Effector CD4-positive, alpha-beta T cell (primary cell): ENCODE results near the gene CASP9.

ENCODE experiments used
- DNase-seq: peaks from one replicate; pipeline ENCODE4 v3.0.0-alpha.2; 2020
- total RNA-seq: gene quantifications from one replicate; lab custom pipeline; 2026; lab: John Stamatoyannopoulos, UW

CASP9 gene
- 11.3 reads per million, percentile 34 among the genes with 10 or more reads in this experiment for total RNA-seq

GRCh38 chr1:15524021-15524282, at the start of gene CASP9:
CASP9 (minus strand) TSS chr1:15524215; CDS start chr1:15524200, 15 bp downstream.
- DNase-seq = no peak

DNA sequence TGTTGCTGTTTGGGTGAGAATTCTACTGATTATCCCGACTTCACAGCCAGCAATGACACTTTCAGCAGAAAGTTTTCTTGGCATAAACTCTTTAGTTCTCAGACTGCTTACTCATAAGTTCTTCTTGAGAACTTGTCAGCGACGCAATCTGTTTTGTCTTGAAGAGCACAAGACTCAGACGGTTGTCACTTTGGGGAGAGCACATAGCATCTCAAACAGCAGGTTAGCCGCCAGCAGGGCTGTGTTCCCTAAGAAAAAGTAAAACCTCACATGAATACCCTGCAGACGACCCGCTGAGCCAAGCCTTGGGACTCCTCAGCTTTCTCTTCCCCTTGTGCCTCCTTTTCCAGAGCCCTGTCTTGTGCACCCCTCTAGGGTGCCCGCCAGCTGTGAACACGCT, 49.5 kb upstream of the CASP9 start:
- no peak for DNase-seq

- DNase-seq = no peak
Measured at GRCh38 chr1:15571266-15571665, 47.3 kb upstream of the CASP9 start.

GRCh38 chr1:15570861-15571260, 46.8 kb upstream of the CASP9 start:
- no peak for DNase-seq

DNA sequence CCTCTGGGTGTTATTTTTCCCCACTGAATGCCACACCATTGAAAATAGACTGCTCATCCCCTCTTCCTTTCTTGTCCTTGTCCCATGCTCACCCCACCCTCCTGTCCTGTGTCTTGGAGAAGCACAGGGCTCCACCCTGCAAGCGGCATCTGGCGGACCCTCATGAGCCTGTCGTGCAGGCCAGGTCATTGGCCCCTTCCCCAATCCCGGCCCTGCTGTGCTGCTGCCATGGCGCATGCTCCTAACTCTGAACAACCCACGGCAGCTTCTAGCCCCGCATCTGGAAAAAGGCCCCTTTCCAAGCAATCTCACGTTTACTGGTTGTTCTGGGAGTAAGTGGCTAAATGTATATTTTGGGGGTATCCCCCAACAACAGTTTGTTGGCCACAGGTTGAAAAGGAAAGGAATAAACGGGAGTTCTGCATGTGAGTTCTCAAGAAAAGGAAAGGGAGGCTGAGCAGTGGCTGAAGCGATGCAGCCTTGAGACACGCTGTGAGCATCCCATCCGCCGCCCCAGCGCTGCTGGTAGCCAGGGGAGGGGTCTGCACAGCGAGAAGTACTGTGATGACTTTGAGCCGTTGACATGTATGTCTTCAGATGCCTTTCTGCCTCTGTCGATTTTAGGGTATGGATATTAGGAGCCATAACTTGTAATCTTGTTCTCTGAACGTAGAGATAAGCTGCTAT, 44.5 kb upstream of the CASP9 start:
- DNase-seq = no peak

DNA sequence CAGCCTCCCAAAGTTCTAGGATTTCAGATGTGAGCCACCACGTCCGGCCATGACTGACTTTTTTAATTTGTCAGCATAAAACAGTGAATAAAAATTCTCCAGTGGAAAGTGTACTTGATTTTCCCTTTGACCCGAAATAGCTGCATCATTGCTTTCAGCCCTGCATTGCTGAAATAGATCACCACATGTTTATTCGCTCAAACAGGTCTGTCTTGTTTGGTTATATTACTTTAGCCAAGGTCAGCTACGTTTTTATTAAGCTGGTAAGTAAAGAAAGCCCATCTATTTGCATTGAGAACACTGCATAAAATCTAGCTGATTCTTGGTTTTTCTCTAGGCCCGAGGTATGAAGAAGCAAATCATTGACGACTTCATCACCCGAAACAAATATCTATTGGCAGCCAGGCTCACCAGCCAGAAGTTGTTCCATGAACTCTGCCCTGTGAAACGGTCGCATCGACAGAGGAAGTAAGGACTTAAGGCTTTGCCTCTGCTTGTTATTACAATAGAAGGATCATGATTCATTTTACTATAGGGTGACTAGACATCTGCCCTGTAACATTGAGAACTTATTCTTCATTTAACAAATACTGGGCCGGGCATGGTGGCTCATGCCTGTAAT, 35.3 kb upstream of the CASP9 start:
- DNase-seq = no peak

DNA sequence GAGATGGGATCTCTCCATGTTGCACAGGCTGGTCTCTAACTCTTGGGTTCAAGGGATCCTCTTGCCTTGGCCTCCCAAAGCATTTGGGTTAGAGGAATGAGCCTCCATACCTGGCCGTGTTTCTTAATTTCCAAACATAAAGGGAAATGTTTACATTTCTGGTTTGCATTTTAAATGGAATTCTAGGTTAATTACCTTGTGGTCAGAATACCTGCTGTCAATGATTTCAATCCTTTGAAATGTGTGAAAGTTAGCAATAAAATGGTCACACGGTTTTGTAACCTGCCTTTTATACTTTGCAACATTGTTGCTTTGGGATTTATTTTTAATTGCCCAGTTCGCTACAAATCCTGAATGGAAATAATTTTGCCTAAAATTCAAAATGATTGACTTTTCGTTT, 34.5 kb upstream of the CASP9 start:
- DNase-seq = no peak

GRCh38 chr1:15557594-15557993, 33.6 kb upstream of the CASP9 start:
- no peak for DNase-seq

DNA sequence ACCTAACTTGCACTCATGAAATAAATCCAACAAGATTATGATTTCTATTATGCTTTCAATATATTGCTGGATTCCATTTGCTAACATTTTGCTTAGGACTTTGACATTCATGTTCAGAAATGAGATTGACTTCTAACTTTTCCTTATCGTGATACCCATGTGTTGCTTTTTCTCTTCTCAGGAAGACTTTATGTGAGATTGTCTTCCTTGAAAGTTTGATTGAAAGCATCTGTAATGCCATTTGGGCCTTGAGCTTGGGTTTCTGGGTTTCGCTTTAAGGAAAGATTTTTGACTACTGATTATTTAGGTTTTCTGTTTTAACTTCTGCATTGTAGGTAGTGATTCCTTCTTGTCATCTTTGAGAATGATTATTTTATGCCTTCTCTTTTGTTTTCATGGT, 33.0 kb upstream of the CASP9 start:
- DNase-seq = no peak

DNA sequence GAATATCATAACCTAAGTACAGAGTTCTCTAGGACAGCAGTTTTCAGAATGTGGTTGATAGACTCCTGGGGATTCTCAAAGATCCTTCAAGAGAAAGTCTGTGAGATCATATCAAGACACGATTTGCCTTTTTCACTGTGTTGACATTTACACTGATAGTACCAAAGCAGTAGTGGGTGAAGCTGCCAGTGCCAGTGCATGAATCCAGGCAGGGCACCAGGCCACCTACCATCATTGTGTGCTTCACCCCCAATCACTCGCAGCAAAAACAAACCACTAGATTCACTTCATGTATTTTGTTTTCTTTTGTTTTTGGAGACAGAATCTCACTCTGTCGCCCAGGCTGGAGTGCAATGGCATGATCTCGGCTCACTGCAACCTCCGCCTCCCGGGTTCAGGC, 26.6 kb upstream of the CASP9 start:
- no peak for DNase-seq

DNA sequence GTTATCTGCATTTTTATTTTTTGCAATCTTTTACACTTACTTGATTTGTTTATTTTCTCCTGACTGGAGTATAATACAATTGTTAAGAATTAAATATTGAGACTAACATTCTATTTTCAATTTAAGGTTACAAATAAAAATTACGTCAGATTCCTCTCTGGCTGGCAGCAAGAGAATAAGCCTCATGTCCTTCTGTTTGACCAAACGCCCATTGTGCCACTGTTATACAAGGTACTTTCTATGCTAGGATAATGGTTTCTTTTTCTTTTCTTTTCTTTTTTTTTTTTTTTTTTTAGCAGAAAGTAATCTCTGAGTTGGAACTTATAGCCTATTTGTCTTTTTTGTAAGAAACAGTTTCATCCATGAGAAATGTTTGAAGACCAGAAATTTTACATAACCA, 22.6 kb upstream of the CASP9 start:
- DNase-seq = no peak

- no peak for DNase-seq
Measured at GRCh38 chr1:15543589-15544568, 19.9 kb upstream of the CASP9 start.

- no peak for DNase-seq
Measured at GRCh38 chr1:15543251-15543588, 19.2 kb upstream of the CASP9 start.

DNA sequence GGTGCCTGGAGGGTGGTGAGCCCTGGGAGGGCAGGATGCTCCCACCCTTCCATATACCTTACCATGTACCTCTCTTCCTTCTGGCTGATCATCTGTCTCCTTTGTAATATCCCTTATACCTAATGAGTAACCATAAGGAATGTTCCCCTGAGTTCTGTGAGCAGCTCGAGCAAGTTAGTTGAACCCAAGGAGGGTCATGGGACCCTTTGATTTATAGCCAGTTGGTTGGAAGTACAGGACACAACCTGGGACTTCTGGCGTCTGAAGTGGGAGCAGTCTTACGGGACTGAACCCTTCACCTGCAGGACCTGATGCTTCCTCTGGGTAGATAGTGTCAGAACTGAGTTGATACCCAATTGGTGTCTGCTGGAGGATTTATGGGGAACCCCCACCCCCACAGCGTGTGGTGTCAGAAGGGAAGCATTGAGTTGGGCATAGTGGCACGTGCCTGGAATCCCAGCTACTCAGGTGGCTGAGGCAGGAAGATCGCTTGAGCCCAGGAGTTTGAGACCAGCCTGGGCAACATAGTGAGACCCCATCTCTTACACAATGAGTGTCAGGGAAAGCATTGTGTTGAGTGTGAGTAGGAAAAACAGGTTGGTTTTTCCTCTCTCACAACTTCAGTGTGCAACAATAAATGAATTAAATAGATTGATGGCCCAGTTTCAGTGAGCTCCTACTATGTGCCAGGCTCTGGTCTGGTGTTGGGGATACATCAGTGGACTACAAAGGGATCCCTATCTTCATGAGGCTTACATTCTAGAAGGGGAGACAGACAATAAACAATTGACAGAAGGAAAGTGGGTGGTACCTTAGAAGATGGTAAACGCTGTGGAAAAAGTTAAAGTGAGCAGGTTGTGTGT, 18.6 kb upstream of the CASP9 start:
- DNase-seq = no peak

DNA sequence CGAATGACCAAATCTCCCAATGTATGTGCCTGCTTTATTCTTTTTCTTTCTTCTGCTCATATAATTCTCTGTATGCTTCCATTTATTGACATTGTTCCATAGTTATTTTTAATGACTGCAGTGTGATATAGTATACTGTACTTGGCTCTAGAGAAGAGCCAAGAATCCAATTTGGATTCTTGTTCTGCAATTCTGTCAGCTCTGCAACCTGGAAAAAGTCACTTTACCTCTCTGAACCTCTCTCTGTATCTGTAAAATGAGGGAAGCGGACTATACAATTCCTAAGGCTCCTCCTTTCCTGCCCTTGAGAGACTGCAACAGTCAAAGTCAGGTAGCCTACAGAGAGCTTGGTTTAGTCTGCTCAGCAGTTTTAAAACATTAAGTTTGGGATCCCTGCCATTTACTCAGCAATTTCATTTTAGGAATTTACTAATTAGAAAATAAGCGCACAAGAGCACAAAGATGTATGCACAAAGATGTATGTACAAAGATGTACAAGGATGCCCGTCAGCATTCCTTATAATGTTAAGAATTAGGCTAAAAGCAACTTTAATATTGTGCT, 17.3 kb upstream of the CASP9 start:
- DNase-seq = no peak

DNA sequence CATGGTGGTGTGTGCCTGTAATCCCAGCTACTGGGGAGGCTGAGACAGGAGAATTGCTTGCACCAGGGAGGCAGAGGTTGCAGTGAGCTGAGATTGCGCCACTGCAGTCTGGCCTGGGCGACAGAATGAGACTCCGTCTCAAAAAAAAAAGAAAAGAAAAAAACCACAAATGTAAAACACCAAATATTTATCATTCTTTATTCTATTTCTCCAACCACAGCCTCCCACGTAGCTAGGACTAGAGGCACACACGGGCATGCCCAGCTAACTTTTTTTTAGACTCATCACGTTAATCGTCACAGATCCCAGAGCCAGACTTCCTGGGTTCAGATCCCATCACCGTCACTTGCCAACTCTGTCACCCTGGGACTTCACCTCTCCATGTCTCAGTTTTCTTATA, 16.2 kb upstream of the CASP9 start:
- no peak for DNase-seq

- DNase-seq = no peak
Measured at GRCh38 chr1:15538771-15539170, 14.8 kb upstream of the CASP9 start.

GRCh38 chr1:15531682-15532081, 7.7 kb upstream of the CASP9 start:
- no peak for DNase-seq

- no peak for DNase-seq
Measured at GRCh38 chr1:15531003-15531402, 7.0 kb upstream of the CASP9 start.

DNA sequence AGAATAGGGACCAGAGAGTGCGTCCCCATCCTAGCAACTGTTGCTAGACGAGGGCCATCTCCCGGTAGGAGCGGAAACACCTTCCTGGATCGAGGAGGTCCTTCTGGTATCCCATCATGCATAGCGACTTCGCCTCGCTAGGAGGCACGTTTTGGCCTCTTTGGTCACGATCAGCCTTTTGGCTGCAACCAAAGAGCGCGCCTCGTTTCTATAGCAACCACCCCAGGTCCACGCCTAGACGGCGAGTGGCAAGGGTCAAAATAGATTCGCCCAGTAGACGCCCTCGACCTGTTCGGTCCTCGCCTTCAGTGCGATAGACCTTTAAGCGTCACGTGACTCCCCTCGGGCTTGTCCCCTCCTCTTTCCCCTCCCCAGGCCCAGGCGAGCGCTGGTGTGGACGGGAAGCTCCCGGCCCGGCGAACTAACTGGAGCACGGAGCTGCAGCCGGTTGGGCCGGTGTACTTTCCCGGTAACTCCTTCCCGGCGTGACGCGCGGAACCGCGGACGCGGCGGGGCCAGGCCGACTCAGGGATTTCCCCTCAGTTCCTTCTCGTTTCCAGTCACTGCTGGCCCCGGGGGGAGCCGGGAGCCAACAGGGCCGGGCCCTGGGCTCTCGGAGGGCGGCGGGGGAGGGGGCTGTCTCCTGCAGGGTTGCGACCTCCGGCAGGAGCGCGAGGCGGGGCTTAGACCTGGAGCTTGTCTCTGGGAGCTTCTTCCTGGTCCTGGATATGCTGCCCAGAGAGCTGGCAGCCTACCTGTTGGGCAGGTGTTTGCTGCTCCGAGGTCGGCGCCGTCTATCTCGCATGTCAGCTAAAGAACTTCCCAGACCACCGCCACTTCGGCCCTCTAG, 2.7 kb upstream of the CASP9 start, which contains the start of gene DNAJC16:
DNAJC16 (plus strand) TSS at position 359 of the 850 bp plus-strand sequence. CDS start 2,258 bp downstream, outside the sequence.
- peak; percentile 92 for DNase-seq

GRCh38 chr1:15526021-15526489, 2.0 kb upstream of the CASP9 start:
- no peak for DNase-seq
